Measurements from ENCODE around the gene GRIN2A.

Gene GRIN2A

GRCh38 chr16:9852003-9852402 is 330.2 kb downstream of the GRIN2A start:
- DNase-seq (ENCODE audit: low spot score): no peak

- no peak for DNase-seq (ENCODE audit: low spot score)
Observed at GRCh38 chr16:9850817-9851216, 331.4 kb downstream of the GRIN2A start.

GRCh38 chr16:9849697-9850245 is 332.5 kb downstream of the GRIN2A start:
- DNase-seq (ENCODE audit: low spot score): no peak

GRCh38 chr16:9847146-9847545 is 335.1 kb downstream of the GRIN2A start:
- no peak for DNase-seq (ENCODE audit: low spot score)

- no peak for DNase-seq (ENCODE audit: low spot score)
Observed at GRCh38 chr16:9846362-9847099, 335.7 kb downstream of the GRIN2A start.

GRCh38 chr16:9845661-9846361 is 336.4 kb downstream of the GRIN2A start:
- no peak for DNase-seq (ENCODE audit: low spot score)

GRCh38 chr16:9844361-9844760 is 337.9 kb downstream of the GRIN2A start:
- DNase-seq (ENCODE audit: low spot score): no peak

- no peak for DNase-seq (ENCODE audit: low spot score)
Observed at GRCh38 chr16:9843424-9844018, 338.7 kb downstream of the GRIN2A start.

- no peak for DNase-seq (ENCODE audit: low spot score)
Observed at GRCh38 chr16:9840761-9841665, 341.2 kb downstream of the GRIN2A start.

GRCh38 chr16:9837481-9837880 is 344.7 kb downstream of the GRIN2A start:
- DNase-seq (ENCODE audit: low spot score): no peak

GRCh38 chr16:9836118-9836736 is 346.0 kb downstream of the GRIN2A start:
- peak; percentile 6 for DNase-seq (ENCODE audit: low spot score)

GRCh38 chr16:9827062-9827752 is 355.0 kb downstream of the GRIN2A start:
- no peak for DNase-seq (ENCODE audit: low spot score)

- no peak for DNase-seq (ENCODE audit: low spot score)
Observed at GRCh38 chr16:9826656-9827055, 355.6 kb downstream of the GRIN2A start.

- DNase-seq (ENCODE audit: low spot score): no peak
Observed at GRCh38 chr16:9824200-9825068, 357.8 kb downstream of the GRIN2A start.

GRCh38 chr16:9823510-9823909 is 358.7 kb downstream of the GRIN2A start:
- no peak for DNase-seq (ENCODE audit: low spot score)

- no peak for DNase-seq (ENCODE audit: low spot score)
Observed at GRCh38 chr16:9821970-9822369, 360.3 kb downstream of the GRIN2A start.

- no peak for DNase-seq (ENCODE audit: low spot score)
Observed at GRCh38 chr16:9821331-9821730, 360.9 kb downstream of the GRIN2A start.

GRCh38 chr16:9820476-9821246 is 361.6 kb downstream of the GRIN2A start:
- no peak for DNase-seq (ENCODE audit: low spot score)

- DNase-seq (ENCODE audit: low spot score): no peak
Observed at GRCh38 chr16:9818702-9819101, 363.5 kb downstream of the GRIN2A start.

Measured in LoVo (cell line).